Breast epithelium (tissue), 4 donors: ENCODE data around the gene CEP97. TPM values are rescaled to one million over a fixed set of nuclear protein-coding genes. Genes with fewer than 3 reads are reported as not detected.
A peak's percentile ranks its signal among the peaks of the same experiment; 100 is the strongest.

Experiments used
- DNase-seq, 2 donors: peaks; one replicate each; pipeline ENCODE4 v3.0.0-alpha.2; 2019; ENCODE audit warnings: low spot score in 2 of 2
- H3K27ac ChIP-seq, 2 donors: fragments of 200-600 bp; sonication (generic) in 1 of 2; one replicate each; pipeline ENCODE4 v1.5.1; 2016 to 2019; ENCODE audit warnings: mild to moderate bottlenecking in 1 of 2
- H3K27me3 ChIP-seq, 2 donors: fragments of 200-600 bp; sonication (generic) in 1 of 2; one replicate each; pipeline versions ENCODE4 v1.5.1 to v1.6.0; 2017 to 2019; ENCODE audit warnings: control low read depth in 1 of 2, mild to moderate bottlenecking in 1 of 2
- H3K36me3 ChIP-seq: fragments of 200-600 bp; one replicate; pipeline ENCODE4 v1.5.1; 2019
- H3K4me1 ChIP-seq, 2 donors: fragments of 200-600 bp; sonication (generic); one replicate each; pipeline ENCODE4 v1.5.1; 2016 to 2019; ENCODE audit warnings: control low read depth in 1 of 2
- H3K4me3 ChIP-seq, 3 donors: fragments of 200-600 bp; sonication (generic); 1 replicate in 2 of 3; 2 replicates in 1 of 3; pipeline ENCODE4 v1.5.1; 2016 to 2019; ENCODE audit warnings: mild to moderate bottlenecking in 3 of 3, moderate library complexity in 2 of 3
- H3K9me3 ChIP-seq, 2 donors: fragments of 200-600 bp; sonication (generic) in 1 of 2; one replicate each; pipeline ENCODE4 v1.5.1; 2016 to 2019; ENCODE audit warnings: control low read depth in 1 of 2
- POLR2A ChIP-seq: fragments of 450-650 bp; IDR thresholded peaks from one replicate; pipeline ENCODE4 v1.6.1; 2016; ENCODE audit warnings: antibody characterized with exemption, mild to moderate bottlenecking, moderate library complexity
- POLR2AphosphoS5 ChIP-seq, 3 donors: sonication (generic); formaldehyde crosslinking; IDR thresholded peaks; one replicate each; pipeline ENCODE4 v1.6.1; 2017; ENCODE audit warnings: antibody characterized with exemption in 3 of 3
- intact Hi-C: fragments of 100-400 bp; cut with DNase I; formaldehyde crosslinking; loops from one replicate; pipeline ENCODE4 v1.15.1; 2023; ENCODE audit warnings: low total_unique reads
- total RNA-seq, 3 donors: library from RNA; depleted of rRNA; stranded (reverse); fragments of >200 nt; gene quantifications; one replicate each; pipeline ENCODE4 v1.1.0, GENCODE V29; 2016
- TF ChIP-seq, protein P1 (sequence below), 3 donors: fragments of 450-650 bp; IDR thresholded peaks; one replicate each; pipeline ENCODE4 v1.5.1; 2016 to 2017; ENCODE audit warnings: antibody characterized with exemption in 3 of 3, mild to moderate bottlenecking in 3 of 3, moderate library complexity in 3 of 3

The CEP97 gene
- total RNA-seq, 3 donors from 2014 or later, result 7.4 to 13.2 (median 12.1) TPM

DNA sequence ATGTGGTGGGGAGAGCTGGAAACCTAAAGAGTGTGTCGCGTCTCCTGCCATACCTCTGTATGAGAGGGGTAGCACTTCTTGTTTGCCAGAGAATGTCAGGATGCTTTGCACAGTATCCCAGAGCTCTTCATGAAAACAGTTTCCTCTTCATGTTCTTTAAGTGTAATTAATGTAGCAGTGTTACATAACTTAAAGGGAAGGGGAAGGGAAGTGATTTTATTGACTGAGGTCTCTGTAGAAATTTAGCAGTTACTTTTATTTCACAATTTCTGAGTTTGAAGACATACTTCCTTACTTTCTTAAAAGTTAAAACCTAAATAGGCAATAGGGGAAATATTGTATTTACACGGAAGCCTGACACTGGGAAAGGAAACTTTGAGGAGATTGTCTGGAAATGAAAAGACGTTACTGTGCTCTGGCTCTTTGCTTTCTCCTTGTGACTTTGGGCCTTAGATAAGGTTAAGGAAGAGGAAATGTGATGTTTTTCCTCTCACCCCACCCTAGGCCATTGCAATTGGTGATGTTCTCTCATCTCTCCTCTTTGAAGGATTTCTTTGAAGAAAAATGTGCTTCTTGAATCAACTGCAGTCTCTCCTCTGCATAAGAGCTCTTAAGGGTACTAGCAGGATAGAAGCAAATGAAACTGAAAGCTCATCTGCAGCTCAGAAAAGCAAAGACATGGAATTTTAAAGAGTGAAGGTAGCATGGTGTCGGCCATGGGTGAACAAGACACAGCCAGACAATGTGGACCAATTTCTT lies 60.6 kb downstream of the CEP97 start:
- Histone ChIP-seq H3K9me3 (no peaks in the 10 kb centered on the region), H3K4me3 (peak overlapping the region in 1 of 3 donors; percentile 15), H3K27ac (peak overlapping the region in 1 of 2 donors; percentile 52), H3K4me1 (no peaks in the 10 kb centered on the region), H3K36me3 (peaks cover 5% of the 10 kb centered on the region), H3K27me3 (no peaks in the 10 kb centered on the region)
- intact Hi-C loops, result no loop called here
- DNase-seq, result no peak
- TF ChIP-seq POLR2AphosphoS5 (IDR thresholded peaks at IDR 0.05), result no peak
- no peak for TF ChIP-seq POLR2A
- TF ChIP-seq, protein P1, sequence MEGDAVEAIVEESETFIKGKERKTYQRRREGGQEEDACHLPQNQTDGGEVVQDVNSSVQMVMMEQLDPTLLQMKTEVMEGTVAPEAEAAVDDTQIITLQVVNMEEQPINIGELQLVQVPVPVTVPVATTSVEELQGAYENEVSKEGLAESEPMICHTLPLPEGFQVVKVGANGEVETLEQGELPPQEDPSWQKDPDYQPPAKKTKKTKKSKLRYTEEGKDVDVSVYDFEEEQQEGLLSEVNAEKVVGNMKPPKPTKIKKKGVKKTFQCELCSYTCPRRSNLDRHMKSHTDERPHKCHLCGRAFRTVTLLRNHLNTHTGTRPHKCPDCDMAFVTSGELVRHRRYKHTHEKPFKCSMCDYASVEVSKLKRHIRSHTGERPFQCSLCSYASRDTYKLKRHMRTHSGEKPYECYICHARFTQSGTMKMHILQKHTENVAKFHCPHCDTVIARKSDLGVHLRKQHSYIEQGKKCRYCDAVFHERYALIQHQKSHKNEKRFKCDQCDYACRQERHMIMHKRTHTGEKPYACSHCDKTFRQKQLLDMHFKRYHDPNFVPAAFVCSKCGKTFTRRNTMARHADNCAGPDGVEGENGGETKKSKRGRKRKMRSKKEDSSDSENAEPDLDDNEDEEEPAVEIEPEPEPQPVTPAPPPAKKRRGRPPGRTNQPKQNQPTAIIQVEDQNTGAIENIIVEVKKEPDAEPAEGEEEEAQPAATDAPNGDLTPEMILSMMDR (IDR thresholded peaks at IDR 0.05), result no peak

DNA sequence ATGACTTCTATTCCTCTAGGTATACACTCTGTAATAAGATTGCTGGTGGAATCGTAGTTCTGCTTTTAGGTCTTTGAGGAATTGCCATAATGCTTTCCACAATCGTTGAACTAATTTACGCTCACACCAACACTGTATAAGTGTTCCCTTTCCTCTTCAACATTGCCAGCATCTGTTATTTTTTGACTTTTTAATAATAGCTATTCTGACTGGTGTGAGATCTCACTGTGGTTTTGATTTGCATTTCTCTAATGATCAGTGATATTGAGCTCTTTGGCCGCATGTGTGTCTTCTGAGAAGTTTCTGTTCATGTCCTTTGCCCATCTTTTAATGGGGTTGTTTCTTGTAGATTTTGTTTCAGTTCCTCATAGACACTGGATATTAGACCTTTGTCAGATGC lies 67.4 kb downstream of the CEP97 start:
- TF ChIP-seq POLR2AphosphoS5 (IDR thresholded peaks at IDR 0.05) (no peak), POLR2A (no peak)
- TF ChIP-seq, protein P1 (IDR thresholded peaks at IDR 0.05), result no peak
- H3K27me3 ChIP-seq, result no peaks in the 10 kb centered on the region
- no peak overlapping the region for H3K27ac ChIP-seq
- no peaks in the 10 kb centered on the region for H3K4me1 ChIP-seq
- no peak overlapping the region for H3K4me3 ChIP-seq
- H3K9me3 ChIP-seq, result peaks cover 0 to 4% of the 10 kb centered on the region in 2 donors
- H3K36me3 ChIP-seq, result peaks cover 10% of the 10 kb centered on the region
- DNase-seq, result no peak
- intact Hi-C loops, result no loop called here

DNA sequence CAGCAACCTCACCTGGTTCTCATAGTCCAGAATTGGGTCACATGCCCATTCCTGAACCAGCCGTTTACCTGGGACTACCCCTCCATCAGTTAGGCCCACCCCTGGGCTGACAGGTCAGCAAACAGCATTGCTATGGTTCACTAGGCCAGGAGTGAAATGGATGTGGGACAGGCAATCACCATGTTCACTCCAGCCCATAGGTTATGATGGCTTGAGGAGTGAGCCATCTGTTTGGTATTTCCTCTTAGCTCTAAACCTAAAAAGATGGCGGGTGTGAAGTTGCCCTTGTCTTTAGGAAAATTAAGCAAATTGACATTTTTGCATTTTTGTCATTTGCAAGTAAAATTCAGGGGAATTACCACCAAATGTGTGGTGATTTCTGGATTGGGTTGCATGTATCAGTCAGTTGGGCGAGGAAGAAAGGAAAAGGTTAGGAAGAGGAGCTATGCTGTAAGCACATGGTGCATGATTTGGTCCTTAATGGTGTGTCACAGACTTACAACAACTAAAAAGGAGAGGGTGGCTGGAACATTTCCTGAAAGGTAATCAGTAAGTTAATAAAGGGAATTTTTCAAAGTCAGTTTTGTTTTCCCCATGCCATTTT lies 71.8 kb downstream of the CEP97 start:
- Histone ChIP-seq H3K27me3 (no peaks in the 10 kb centered on the region), H3K36me3 (no peaks in the 10 kb centered on the region), H3K4me1 (no peaks in the 10 kb centered on the region), H3K27ac (no peak overlapping the region), H3K9me3 (peaks cover 0 to 4% of the 10 kb centered on the region in 2 donors), H3K4me3 (no peak overlapping the region)
- intact Hi-C loops, result no loop called here
- no peak for DNase-seq
- TF ChIP-seq POLR2A, result no peak
- TF ChIP-seq, protein P1 (IDR thresholded peaks at IDR 0.05), result no peak
- no peak for TF ChIP-seq POLR2AphosphoS5 (IDR thresholded peaks at IDR 0.05)

DNA sequence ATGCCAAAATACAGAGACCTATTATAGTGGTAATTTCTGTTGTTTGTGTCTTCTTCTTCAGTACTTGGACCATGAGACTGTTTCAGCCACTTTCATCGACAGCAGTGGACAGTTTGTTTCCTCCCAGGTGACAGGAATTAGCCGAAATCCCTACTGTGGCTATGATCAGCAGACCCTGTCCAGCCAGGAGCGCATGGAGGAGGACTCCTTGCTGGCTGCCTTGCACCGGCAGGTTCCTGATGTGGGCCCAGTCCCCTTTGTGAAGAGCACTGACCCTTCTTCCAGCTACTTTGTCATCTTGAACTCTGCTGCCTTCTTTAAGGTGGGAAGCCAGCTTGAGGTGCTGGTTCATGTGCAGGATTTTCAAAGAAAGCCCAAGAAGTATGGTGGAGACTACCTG lies 76.8 kb downstream of the CEP97 start:
- Histone ChIP-seq H3K27me3 (no peaks in the 10 kb centered on the region), H3K27ac (no peak overlapping the region), H3K9me3 (no peaks in the 10 kb centered on the region), H3K4me1 (no peaks in the 10 kb centered on the region), H3K4me3 (no peak overlapping the region), H3K36me3 (no peaks in the 10 kb centered on the region)
- intact Hi-C loops, result no loop called here
- TF ChIP-seq, protein P1 (IDR thresholded peaks at IDR 0.05), result no peak
- TF ChIP-seq POLR2A, result no peak
- no peak for TF ChIP-seq POLR2AphosphoS5 (IDR thresholded peaks at IDR 0.05)
- DNase-seq, result no peak

DNA sequence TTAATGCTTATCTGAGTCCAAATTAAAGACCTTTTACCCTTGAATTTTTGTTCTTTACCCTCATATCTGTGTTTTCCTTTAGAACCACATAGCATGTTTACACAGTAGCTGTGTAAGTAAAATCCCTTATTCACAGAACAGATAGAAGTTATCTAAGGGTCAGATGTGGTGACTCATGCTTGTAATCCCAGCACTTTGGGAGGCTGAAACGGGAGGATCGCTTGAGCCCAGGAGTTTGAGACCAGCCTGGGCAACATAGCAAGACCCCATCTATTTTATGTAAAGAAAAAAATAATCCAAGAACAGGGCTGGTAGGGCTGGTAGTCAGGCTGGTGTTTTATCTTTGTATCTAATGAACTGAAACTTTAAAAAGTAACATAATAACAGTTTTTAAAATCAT lies 77.8 kb downstream of the CEP97 start:
- no peaks in the 10 kb centered on the region for H3K9me3 ChIP-seq
- H3K27ac ChIP-seq, result no peak overlapping the region
- TF ChIP-seq, protein P1 (IDR thresholded peaks at IDR 0.05), result no peak
- TF ChIP-seq POLR2A, result no peak
- no peak for TF ChIP-seq POLR2AphosphoS5 (IDR thresholded peaks at IDR 0.05)
- no peaks in the 10 kb centered on the region for H3K27me3 ChIP-seq
- H3K4me3 ChIP-seq, result no peak overlapping the region
- intact Hi-C loops, result no loop called here
- no peak for DNase-seq
- no peaks in the 10 kb centered on the region for H3K36me3 ChIP-seq
- H3K4me1 ChIP-seq, result no peaks in the 10 kb centered on the region
